Measurements from ENCODE around the gene UBE2K. TPM values are rescaled to one million over a fixed set of nuclear protein-coding genes. Genes with fewer than 3 reads are reported as not detected.

The UBE2K gene
- total and polyA plus RNA-seq, 2 of the 13 experiments (the other 11 are each of a cell fraction or from before 2014, with no cell fraction given) = 36.2 to 81.0 TPM

DNA sequence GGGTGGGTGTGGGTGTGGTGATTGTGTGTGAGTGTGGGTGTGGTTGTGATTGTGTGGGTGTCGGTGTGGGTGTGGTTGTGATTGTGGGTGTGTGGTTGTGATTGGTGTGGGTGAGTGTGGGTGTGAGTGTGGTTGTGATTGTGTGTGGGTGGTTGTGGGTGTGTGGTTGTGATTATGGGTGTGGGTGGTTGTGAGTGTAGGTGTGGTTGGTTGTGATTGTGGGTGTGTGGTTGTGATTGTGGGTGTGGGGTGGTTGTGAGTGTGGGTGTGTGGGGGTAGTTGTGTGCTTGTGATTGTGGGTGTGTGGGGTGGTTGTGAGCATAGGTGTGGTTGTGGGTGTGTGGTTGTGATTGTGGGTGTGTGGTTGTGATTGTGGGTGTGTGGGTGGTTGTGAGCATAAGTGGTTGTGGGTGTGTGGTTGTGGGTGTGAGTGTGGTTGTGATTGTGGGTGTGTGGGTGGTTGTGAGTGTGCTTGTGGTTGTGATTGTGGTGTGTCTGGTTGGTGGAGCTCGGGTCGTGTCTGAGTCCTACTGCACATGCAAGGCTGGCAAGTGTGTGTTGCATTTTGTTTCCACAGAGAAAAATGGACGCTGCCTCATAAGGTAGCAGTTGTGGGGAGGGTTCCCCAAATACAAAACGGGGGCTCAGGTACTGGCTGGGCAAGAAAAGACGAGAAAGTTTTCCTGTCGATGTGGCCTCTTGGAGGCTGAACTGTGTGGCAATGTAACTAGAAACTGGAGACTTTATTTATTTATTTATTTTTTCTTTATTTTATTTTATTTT is 116.7 kb downstream of the UBE2K start (continued):
- TF ChIP-seq, protein P1, sequence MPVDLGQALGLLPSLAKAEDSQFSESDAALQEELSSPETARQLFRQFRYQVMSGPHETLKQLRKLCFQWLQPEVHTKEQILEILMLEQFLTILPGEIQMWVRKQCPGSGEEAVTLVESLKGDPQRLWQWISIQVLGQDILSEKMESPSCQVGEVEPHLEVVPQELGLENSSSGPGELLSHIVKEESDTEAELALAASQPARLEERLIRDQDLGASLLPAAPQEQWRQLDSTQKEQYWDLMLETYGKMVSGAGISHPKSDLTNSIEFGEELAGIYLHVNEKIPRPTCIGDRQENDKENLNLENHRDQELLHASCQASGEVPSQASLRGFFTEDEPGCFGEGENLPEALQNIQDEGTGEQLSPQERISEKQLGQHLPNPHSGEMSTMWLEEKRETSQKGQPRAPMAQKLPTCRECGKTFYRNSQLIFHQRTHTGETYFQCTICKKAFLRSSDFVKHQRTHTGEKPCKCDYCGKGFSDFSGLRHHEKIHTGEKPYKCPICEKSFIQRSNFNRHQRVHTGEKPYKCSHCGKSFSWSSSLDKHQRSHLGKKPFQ (CRISPR knock-in tag; IDR thresholded peaks at IDR 0.05; ENCODE audit: insufficient replicate concordance) = no peak
- TF ChIP-seq ATF7-NPFF (CRISPR knock-in tag; IDR thresholded peaks at IDR 0.05; ENCODE audit: low read depth) (no peak), CTCF (CRISPR knock-in tag; IDR thresholded peaks at IDR 0.05) (no peak), RFX1 (IDR thresholded peaks at IDR 0.05) (no peak), ZNF891 (CRISPR knock-in tag; IDR thresholded peaks at IDR 0.05) (0 out of 2 replicates have a peak, but pooled peaks have one; percentile 5), GZF1 (CRISPR knock-in tag; IDR thresholded peaks at IDR 0.05) (no peak), ZMYM2 (CRISPR knock-in tag; IDR thresholded peaks at IDR 0.05) (no peak; the same call in 1 of the 2 replicates), MYC (CRISPR knock-in tag; IDR thresholded peaks at IDR 0.05; ENCODE audit: borderline replicate concordance) (0 out of 2 replicates have a peak, but pooled peaks have one; percentile 4), IRF2 (CRISPR knock-in tag; IDR thresholded peaks at IDR 0.05) (0 out of 2 replicates have a peak, but pooled peaks have one; percentile 11)

- Histone ChIP-seq H3K4me1 (ENCODE audit: insufficient read depth, low read length) (peaks cover 29% of the 10 kb centered on the region), H3K27ac (ENCODE audit: extremely low read length, insufficient read depth, low read length) (no peak overlapping the region), H3K9me3 (ENCODE audit: low read length) (no peaks in the 10 kb centered on the region), H2AFZ (ENCODE audit: low read length) (no peak overlapping the region), H4K20me1 (ENCODE audit: insufficient read depth, low read length) (no peaks in the 10 kb centered on the region), H3K4me2 (ENCODE audit: low read depth, low read length) (no peak overlapping the region), H3K27me3 (ENCODE audit: control insufficient read depth in 1 of 2, insufficient read depth in 2 of 2, low read length in 2 of 2) (no peaks in the 10 kb centered on the region), H3K36me3 (replicated peaks in 1 of 2; ENCODE audit: control insufficient read depth in 1 of 2, insufficient read depth in 2 of 2, low read length in 2 of 2) (no peaks in the 10 kb centered on the region; a peak in 1 of 5 replicates), H3K4me3 (replicated peaks in 1 of 3; ENCODE audit: insufficient read depth in 1 of 3, low read depth in 2 of 3, low read length in 3 of 3) (no peak overlapping the region), H3K9ac (ENCODE audit: insufficient read depth, low read depth, low read length) (no peak overlapping the region), H3K79me2 (ENCODE audit: insufficient read depth, low read length) (no peaks in the 10 kb centered on the region)
- BruUV-seq (replicated peaks) = no TSS peak
- CTCF ChIA-PET (ENCODE audit: low intra/inter-chr PET ratio, low total read pairs) = no interaction called here
- POLR2A ChIA-PET = no interaction called here
- FAIRE-seq = no peak
- no peak for DNase-seq (ENCODE audit: low spot score)
- intact Hi-C loops (cut with micrococcal nuclease; ENCODE audit: unreplicated experiment) (loop anchor here (10.0 kb wide), 2 partner anchors 156 to 354 kb away; partner anchors contain the start of gene PDS5A), in situ Hi-C loops (cut with HindIII; ENCODE audit: extremely low pct_ligation_motif_present, low pct_unique_long_range_greater_than_20kb) (no loop called here)
- no peak for ATAC-seq
- 89% methylated on average over 5 of the region's 5 CpGs for WGBS (ENCODE audit: low lambda C conversion rate)
- no peak for TF ChIP-seq FOXO1 (CRISPR knock-in tag; IDR thresholded peaks at IDR 0.05)
- no peak for TF ChIP-seq ZNF407 (CRISPR knock-in tag; IDR thresholded peaks at IDR 0.05; ENCODE audit: not compliant biosample characterization)
These were observed 120.7 kb downstream of the UBE2K start for GRCh38 chr4:39818646-39819045.

Measured in HepG2 (cell line).